HCT116 (cell line): Measurements from ENCODE around the gene PHF3. TPM values are rescaled to one million over a fixed set of nuclear protein-coding genes. Genes with fewer than 3 reads are reported as not detected.

Experiments used
- ATAC-seq: fragments of 200-7000 bp; cut with Tn5 transposase; 2 replicates; pipeline ENCODE4 v1.9.1; 2020; ENCODE audit warnings: mild to moderate bottlenecking, moderate library complexity
- BruUV-seq: library from RNA; stranded (reverse); fragments of 400-500 nt; replicated peaks from 2 replicates; lab custom pipeline; 2021; lab: Mats Ljungman, UMichigan
- CTCF ChIA-PET: fragments of 300-600 bp; sonication (Branson Sonifier 250); formaldehyde crosslinking; loops from one replicate; lab custom pipeline; 2021; ENCODE audit warnings: antibody characterized with exemption; lab: Charles Lee
- POLR2A ChIA-PET: fragments of 300-600, 350-600 bp; sonication (Branson Sonifier 250); formaldehyde crosslinking; loops from one replicate; lab custom pipeline; 2021; ENCODE audit warnings: antibody characterized with exemption; lab: Charles Lee
- RAD21 ChIA-PET, 2 experiments: fragments of 300-600 bp; sonication (Branson Sonifier 250); formaldehyde crosslinking; loops; one replicate each; lab custom pipeline; 2023; ENCODE audit warnings: low total read pairs in 2 of 2; ENCODE audit not compliant: uncharacterized antibody in 2 of 2, unreplicated experiment in 2 of 2, low non-redundant PET in 1 of 2; lab: Charles Lee
- DNase-seq: peaks from one replicate; pipeline ENCODE4 v3.0.0-alpha.2; 2010; ENCODE audit warnings: low read depth, low spot score
- H2AFZ ChIP-seq: fragments of 200-600 bp; shearing (Covaris generic), sonication (generic); 2 replicates; pipeline ENCODE4 v1.6.1; 2017; ENCODE audit warnings: low read depth, mixed run types, mixed read lengths, antibody characterized with exemption, low read length; ENCODE audit not compliant: poor library complexity, severe bottlenecking
- H3K27ac ChIP-seq: 2 replicates; pipeline ENCODE4 v1.5.1; 2012; ENCODE audit warnings: low read depth, low read length
- H3K27me3 ChIP-seq: fragments of 200-600 bp; sonication (generic); 2 replicates; pipeline ENCODE4 v1.6.1; 2016; ENCODE audit warnings: mixed run types, low read length, mixed read lengths; ENCODE audit not compliant: insufficient read depth
- H3K36me3 ChIP-seq, 2 experiments: fragments of 200-500 bp in 1 of 2; fragments of 200-600 bp in 1 of 2; sonication (Bioruptor generic) in 1 of 2; sonication (generic) in 1 of 2; 2 replicates each; pipeline versions ENCODE4 v1.5.1 to v1.6.1; 2014 to 2016; ENCODE audit warnings: low read length in 2 of 2, inconsistent platforms in 1 of 2, mixed read lengths in 1 of 2, mixed run types in 1 of 2; ENCODE audit not compliant: insufficient read depth in 2 of 2, control insufficient read depth in 1 of 2
- H3K4me1 ChIP-seq, 2 experiments: fragments of 200-600 bp in 1 of 2; sonication (generic) in 1 of 2; 2 replicates each; pipeline versions ENCODE4 v1.5.1 to v1.6.1; 2012 to 2017; ENCODE audit warnings: low read length in 2 of 2, inconsistent platforms in 1 of 2, mild to moderate bottlenecking in 1 of 2, mixed read lengths in 1 of 2, mixed run types in 1 of 2, moderate library complexity in 1 of 2; ENCODE audit not compliant: insufficient read depth in 2 of 2, control insufficient read depth in 1 of 2
- H3K4me2 ChIP-seq: fragments of 200-600 bp; sonication (generic); 2 replicates; pipeline ENCODE4 v1.6.1; 2017; ENCODE audit warnings: mixed run types, low read length, mixed read lengths
- H3K4me3 ChIP-seq, 2 experiments: fragments of 200-600 bp in 1 of 2; sonication (generic) in 1 of 2; replicated peaks in 1 of 2; 2 replicates each; pipeline ENCODE4 v1.5.1; 2011 to 2016; ENCODE audit warnings: low read length in 2 of 2, control low read depth in 1 of 2, low read depth in 1 of 2, mild to moderate bottlenecking in 1 of 2, mixed read lengths in 1 of 2, mixed run types in 1 of 2
- H3K79me2 ChIP-seq: fragments of 200-600 bp; sonication (generic); 2 replicates; pipeline ENCODE4 v1.6.1; 2017; ENCODE audit warnings: mild to moderate bottlenecking, mixed run types, low read length, moderate library complexity, mixed read lengths; ENCODE audit not compliant: insufficient read depth
- H3K9ac ChIP-seq: fragments of 200-600 bp; sonication (generic); 2 replicates; pipeline ENCODE4 v1.6.1; 2016; ENCODE audit warnings: low read length, mixed read lengths
- H3K9me2 ChIP-seq: fragments of 200-600 bp; sonication (generic), shearing (Covaris generic); 2 replicates; pipeline ENCODE4 v1.6.1; 2017; ENCODE audit warnings: mixed run types, mild to moderate bottlenecking, moderate library complexity; ENCODE audit not compliant: insufficient read depth
- H3K9me3 ChIP-seq, 2 experiments: fragments of 200-500 bp in 1 of 2; fragments of 200-600 bp in 1 of 2; sonication (Bioruptor generic) in 1 of 2; sonication (generic) in 1 of 2; 2 replicates each; pipeline ENCODE4 v1.6.1; 2014 to 2017; ENCODE audit warnings: low read length in 2 of 2, mixed read lengths in 2 of 2, inconsistent platforms in 1 of 2, low read depth in 1 of 2, mild to moderate bottlenecking in 1 of 2, mixed run types in 1 of 2, moderate library complexity in 1 of 2; ENCODE audit not compliant: control insufficient read depth in 1 of 2, insufficient read depth in 1 of 2
- H4K20me1 ChIP-seq: fragments of 200-600 bp; sonication (generic), shearing (Covaris generic); 2 replicates; pipeline ENCODE4 v1.6.1; 2017; ENCODE audit warnings: mixed run types, mild to moderate bottlenecking, moderate library complexity; ENCODE audit not compliant: insufficient read depth
- CBX3 ChIP-seq: IDR thresholded peaks from 2 replicates; pipeline ENCODE4 v1.6.1; 2012; ENCODE audit warnings: low read depth
- CEBPB ChIP-seq: IDR thresholded peaks from 2 replicates; pipeline ENCODE4 v1.6.1; 2012; ENCODE audit warnings: low read depth
- ELF1 ChIP-seq: IDR thresholded peaks from 2 replicates; pipeline ENCODE4 v1.6.1; 2012; ENCODE audit warnings: low read depth, borderline replicate concordance
- EZH2phosphoT487 ChIP-seq: fragments of 200-600 bp; IDR thresholded peaks from 2 replicates; pipeline ENCODE4 v1.6.1; 2018; ENCODE audit warnings: antibody characterized with exemption, borderline replicate concordance
- FOSL1 ChIP-seq: IDR thresholded peaks from 2 replicates; pipeline ENCODE4 v1.6.1; 2012; ENCODE audit warnings: low read depth
- JUND ChIP-seq: IDR thresholded peaks from 2 replicates; pipeline ENCODE4 v1.6.1; 2012
- TCF7L2 ChIP-seq: IDR thresholded peaks from 2 replicates; pipeline ENCODE4 v1.7.0; 2011; ENCODE audit warnings: borderline replicate concordance, inconsistent platforms; ENCODE audit not compliant: insufficient read depth, insufficient read length; ENCODE audit errors: extremely low read depth
- ZFX ChIP-seq: fragments of 450-650 bp; IDR thresholded peaks from 2 replicates; pipeline ENCODE4 v1.6.1; 2017
- ZNF274 ChIP-seq: fragments of 200-500 bp; sonication (Bioruptor generic); IDR thresholded peaks from 2 replicates; pipeline ENCODE4 v1.6.1; 2014; ENCODE audit warnings: mild to moderate bottlenecking, low read depth, low read length, inconsistent platforms
- intact Hi-C: fragments of 100-400 bp; cut with micrococcal nuclease; formaldehyde crosslinking; loops from 2 replicates; pipeline ENCODE4 v1.10.0; 2022
- total RNA-seq: library from RNA; stranded (reverse); gene quantifications from one replicate; pipeline ENCODE4 v1.2.1, GENCODE V29; 2021; ENCODE audit not compliant: unreplicated experiment
- TF ChIP-seq, protein P1 (sequence below): IDR thresholded peaks from 2 replicates; pipeline ENCODE4 v1.6.1; 2012
- TF ChIP-seq, protein P2 (sequence below): IDR thresholded peaks from 2 replicates; pipeline ENCODE4 v1.6.1; 2012; ENCODE audit warnings: low read depth

The PHF3 gene
- total RNA-seq, 1 experiment from 2014 or later = 51.1 TPM

- Histone ChIP-seq H3K9ac (no peak overlapping the region), H3K9me2 (no peaks in the 10 kb centered on the region), H3K27me3 (no peaks in the 10 kb centered on the region), H3K9me3 (no peaks in the 10 kb centered on the region), H3K4me1 (peaks cover 0 to 4% of the 10 kb centered on the region in 2 experiments; a peak in 1 of 4 replicates), H4K20me1 (no peaks in the 10 kb centered on the region), H3K4me3 (no peak overlapping the region), H3K27ac (no peak overlapping the region), H3K36me3 (no peaks in the 10 kb centered on the region), H2AFZ (no peak overlapping the region), H3K4me2 (no peak overlapping the region), H3K79me2 (no peaks in the 10 kb centered on the region)
- intact Hi-C loops = loop anchor here (2.0 to 5.0 kb wide), 2 partner anchors 166 to 203 kb away; no protein-coding TSS in a partner anchor
- no peak for ATAC-seq
- ChIA-PET CTCF (interaction anchor here (1.1 to 3.1 kb wide), 8 partner anchors 12 to 251 kb away, joined by 3 to 35 read pairs (median 5); no protein-coding TSS in a partner anchor), RAD21 (interaction anchor here in 1 of 2 experiments (1.1 kb wide), 1 partner anchor 165 kb away, joined by 4 read pairs; no protein-coding TSS in a partner anchor), POLR2A (no interaction called here)
- TF ChIP-seq ZNF274 (no peak), JUND (no peak), CBX3 (no peak), ELF1 (no peak)
- no peak for DNase-seq
- no TSS peak for BruUV-seq
These were observed 36.4 kb upstream of the PHF3 start for GRCh38 chr6:63599243-63599642.

GRCh38 chr6:63600136-63600535, 35.5 kb upstream of the PHF3 start:
- ChIA-PET POLR2A (no interaction called here), RAD21 (no interaction called here), CTCF (no interaction called here)
- Histone ChIP-seq H4K20me1 (no peaks in the 10 kb centered on the region), H3K4me1 (peaks cover 0 to 4% of the 10 kb centered on the region in 2 experiments; a peak in 1 of 4 replicates), H3K9me2 (no peaks in the 10 kb centered on the region), H3K36me3 (no peaks in the 10 kb centered on the region), H2AFZ (no peak overlapping the region), H3K4me2 (no peak overlapping the region), H3K79me2 (no peaks in the 10 kb centered on the region), H3K9ac (no peak overlapping the region), H3K27ac (no peak overlapping the region), H3K9me3 (no peaks in the 10 kb centered on the region), H3K4me3 (no peak overlapping the region), H3K27me3 (no peaks in the 10 kb centered on the region)
- intact Hi-C loops = loop anchor here (1.0 kb wide), 1 partner anchor 247 kb away; no protein-coding TSS in a partner anchor
- TF ChIP-seq CEBPB (no peak), CBX3 (no peak), EZH2phosphoT487 (no peak), ZFX (no peak), FOSL1 (no peak), TCF7L2 (no peak)
- TF ChIP-seq, protein P1, sequence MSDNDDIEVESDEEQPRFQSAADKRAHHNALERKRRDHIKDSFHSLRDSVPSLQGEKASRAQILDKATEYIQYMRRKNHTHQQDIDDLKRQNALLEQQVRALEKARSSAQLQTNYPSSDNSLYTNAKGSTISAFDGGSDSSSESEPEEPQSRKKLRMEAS = no peak
- TF ChIP-seq, protein P2, sequence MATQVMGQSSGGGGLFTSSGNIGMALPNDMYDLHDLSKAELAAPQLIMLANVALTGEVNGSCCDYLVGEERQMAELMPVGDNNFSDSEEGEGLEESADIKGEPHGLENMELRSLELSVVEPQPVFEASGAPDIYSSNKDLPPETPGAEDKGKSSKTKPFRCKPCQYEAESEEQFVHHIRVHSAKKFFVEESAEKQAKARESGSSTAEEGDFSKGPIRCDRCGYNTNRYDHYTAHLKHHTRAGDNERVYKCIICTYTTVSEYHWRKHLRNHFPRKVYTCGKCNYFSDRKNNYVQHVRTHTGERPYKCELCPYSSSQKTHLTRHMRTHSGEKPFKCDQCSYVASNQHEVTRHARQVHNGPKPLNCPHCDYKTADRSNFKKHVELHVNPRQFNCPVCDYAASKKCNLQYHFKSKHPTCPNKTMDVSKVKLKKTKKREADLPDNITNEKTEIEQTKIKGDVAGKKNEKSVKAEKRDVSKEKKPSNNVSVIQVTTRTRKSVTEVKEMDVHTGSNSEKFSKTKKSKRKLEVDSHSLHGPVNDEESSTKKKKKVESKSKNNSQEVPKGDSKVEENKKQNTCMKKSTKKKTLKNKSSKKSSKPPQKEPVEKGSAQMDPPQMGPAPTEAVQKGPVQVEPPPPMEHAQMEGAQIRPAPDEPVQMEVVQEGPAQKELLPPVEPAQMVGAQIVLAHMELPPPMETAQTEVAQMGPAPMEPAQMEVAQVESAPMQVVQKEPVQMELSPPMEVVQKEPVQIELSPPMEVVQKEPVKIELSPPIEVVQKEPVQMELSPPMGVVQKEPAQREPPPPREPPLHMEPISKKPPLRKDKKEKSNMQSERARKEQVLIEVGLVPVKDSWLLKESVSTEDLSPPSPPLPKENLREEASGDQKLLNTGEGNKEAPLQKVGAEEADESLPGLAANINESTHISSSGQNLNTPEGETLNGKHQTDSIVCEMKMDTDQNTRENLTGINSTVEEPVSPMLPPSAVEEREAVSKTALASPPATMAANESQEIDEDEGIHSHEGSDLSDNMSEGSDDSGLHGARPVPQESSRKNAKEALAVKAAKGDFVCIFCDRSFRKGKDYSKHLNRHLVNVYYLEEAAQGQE = no peak
- no TSS peak for BruUV-seq
- ATAC-seq (no peak), DNase-seq (no peak)
